ENCODE results near the gene PAX7. TPM values are rescaled to one million over a fixed set of nuclear protein-coding genes. Genes with fewer than 3 reads are reported as not detected.

Gene PAX7
- total and polyA plus RNA-seq, 2 experiments from 2014 or later = 0.03 TPM; not detected in 1

DNA sequence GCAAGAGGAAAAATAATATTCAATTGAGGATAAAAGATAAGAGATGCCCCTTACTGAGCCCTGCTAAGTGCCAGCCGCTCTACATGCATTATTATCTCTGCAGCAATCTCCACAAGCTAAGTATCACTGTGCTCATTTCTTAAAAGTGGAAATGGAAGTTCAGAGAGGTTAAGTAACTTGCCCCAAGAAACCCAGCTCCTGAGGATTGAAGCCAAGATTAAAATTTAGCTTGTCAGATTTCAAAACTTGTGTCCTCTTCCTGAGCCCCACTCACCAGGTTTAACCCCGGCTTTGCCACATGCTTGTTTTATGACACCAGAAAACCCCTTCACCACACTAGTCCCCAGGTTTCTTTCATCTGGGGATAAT lies 11.2 kb upstream of the PAX7 start:
- Histone ChIP-seq H3K27ac (ENCODE audit: low read depth) (no peak overlapping the region), H3K9me2 (ENCODE audit: insufficient read depth) (no peaks in the 10 kb centered on the region), H3K27me3 (ENCODE audit: insufficient read depth) (peaks cover 28% of the 10 kb centered on the region), H4K20me1 (replicated peaks; ENCODE audit: insufficient read depth) (no peaks in the 10 kb centered on the region), H3K4me1 (ENCODE audit: insufficient read depth) (no peaks in the 10 kb centered on the region), H3K4me2 (no peak overlapping the region), H3K36me3 (ENCODE audit: insufficient read depth) (no peaks in the 10 kb centered on the region), H3K79me2 (replicated peaks; ENCODE audit: insufficient read depth) (no peaks in the 10 kb centered on the region), H3K4me3 (no peak overlapping the region), H2AFZ (no peak overlapping the region), H3F3A (replicated peaks; ENCODE audit: low read depth) (no peaks in the 10 kb centered on the region)
- Mint-ChIP-seq H3K27me3 (ENCODE audit: insufficient read depth, low read depth, poor library complexity) (peaks cover 11% of the 10 kb centered on the region), H3K36me3 (ENCODE audit: low read depth) (no peaks in the 10 kb centered on the region), H3K27ac (no peak overlapping the region), H3K4me3 (no peak overlapping the region), H3K4me1 (no peaks in the 10 kb centered on the region), H3K9me3 (no peaks in the 10 kb centered on the region)
- TF ChIP-seq, protein P1, sequence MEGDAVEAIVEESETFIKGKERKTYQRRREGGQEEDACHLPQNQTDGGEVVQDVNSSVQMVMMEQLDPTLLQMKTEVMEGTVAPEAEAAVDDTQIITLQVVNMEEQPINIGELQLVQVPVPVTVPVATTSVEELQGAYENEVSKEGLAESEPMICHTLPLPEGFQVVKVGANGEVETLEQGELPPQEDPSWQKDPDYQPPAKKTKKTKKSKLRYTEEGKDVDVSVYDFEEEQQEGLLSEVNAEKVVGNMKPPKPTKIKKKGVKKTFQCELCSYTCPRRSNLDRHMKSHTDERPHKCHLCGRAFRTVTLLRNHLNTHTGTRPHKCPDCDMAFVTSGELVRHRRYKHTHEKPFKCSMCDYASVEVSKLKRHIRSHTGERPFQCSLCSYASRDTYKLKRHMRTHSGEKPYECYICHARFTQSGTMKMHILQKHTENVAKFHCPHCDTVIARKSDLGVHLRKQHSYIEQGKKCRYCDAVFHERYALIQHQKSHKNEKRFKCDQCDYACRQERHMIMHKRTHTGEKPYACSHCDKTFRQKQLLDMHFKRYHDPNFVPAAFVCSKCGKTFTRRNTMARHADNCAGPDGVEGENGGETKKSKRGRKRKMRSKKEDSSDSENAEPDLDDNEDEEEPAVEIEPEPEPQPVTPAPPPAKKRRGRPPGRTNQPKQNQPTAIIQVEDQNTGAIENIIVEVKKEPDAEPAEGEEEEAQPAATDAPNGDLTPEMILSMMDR (conservative IDR thresholded peaks at IDR 0.05; ENCODE audit: low read depth in 2 of 2) = no peak
- TF ChIP-seq, protein P2, sequence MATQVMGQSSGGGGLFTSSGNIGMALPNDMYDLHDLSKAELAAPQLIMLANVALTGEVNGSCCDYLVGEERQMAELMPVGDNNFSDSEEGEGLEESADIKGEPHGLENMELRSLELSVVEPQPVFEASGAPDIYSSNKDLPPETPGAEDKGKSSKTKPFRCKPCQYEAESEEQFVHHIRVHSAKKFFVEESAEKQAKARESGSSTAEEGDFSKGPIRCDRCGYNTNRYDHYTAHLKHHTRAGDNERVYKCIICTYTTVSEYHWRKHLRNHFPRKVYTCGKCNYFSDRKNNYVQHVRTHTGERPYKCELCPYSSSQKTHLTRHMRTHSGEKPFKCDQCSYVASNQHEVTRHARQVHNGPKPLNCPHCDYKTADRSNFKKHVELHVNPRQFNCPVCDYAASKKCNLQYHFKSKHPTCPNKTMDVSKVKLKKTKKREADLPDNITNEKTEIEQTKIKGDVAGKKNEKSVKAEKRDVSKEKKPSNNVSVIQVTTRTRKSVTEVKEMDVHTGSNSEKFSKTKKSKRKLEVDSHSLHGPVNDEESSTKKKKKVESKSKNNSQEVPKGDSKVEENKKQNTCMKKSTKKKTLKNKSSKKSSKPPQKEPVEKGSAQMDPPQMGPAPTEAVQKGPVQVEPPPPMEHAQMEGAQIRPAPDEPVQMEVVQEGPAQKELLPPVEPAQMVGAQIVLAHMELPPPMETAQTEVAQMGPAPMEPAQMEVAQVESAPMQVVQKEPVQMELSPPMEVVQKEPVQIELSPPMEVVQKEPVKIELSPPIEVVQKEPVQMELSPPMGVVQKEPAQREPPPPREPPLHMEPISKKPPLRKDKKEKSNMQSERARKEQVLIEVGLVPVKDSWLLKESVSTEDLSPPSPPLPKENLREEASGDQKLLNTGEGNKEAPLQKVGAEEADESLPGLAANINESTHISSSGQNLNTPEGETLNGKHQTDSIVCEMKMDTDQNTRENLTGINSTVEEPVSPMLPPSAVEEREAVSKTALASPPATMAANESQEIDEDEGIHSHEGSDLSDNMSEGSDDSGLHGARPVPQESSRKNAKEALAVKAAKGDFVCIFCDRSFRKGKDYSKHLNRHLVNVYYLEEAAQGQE (IDR thresholded peaks at IDR 0.05; ENCODE audit: unreplicated experiment) = no peak
- TF ChIP-seq, protein P3, sequence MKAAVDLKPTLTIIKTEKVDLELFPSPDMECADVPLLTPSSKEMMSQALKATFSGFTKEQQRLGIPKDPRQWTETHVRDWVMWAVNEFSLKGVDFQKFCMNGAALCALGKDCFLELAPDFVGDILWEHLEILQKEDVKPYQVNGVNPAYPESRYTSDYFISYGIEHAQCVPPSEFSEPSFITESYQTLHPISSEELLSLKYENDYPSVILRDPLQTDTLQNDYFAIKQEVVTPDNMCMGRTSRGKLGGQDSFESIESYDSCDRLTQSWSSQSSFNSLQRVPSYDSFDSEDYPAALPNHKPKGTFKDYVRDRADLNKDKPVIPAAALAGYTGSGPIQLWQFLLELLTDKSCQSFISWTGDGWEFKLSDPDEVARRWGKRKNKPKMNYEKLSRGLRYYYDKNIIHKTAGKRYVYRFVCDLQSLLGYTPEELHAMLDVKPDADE (IDR thresholded peaks at IDR 0.05) = no peak
- TF ChIP-seq EZH2 (IDR thresholded peaks at IDR 0.05; ENCODE audit: low read depth, unreplicated experiment) = no peak
- TF ChIP-seq NANOG (IDR thresholded peaks at IDR 0.05; ENCODE audit: borderline replicate concordance) = no peak
- TF ChIP-seq EZH2phosphoT487 (IDR thresholded peaks at IDR 0.05; ENCODE audit: unreplicated experiment) = no peak
- TF ChIP-seq, protein P4, sequence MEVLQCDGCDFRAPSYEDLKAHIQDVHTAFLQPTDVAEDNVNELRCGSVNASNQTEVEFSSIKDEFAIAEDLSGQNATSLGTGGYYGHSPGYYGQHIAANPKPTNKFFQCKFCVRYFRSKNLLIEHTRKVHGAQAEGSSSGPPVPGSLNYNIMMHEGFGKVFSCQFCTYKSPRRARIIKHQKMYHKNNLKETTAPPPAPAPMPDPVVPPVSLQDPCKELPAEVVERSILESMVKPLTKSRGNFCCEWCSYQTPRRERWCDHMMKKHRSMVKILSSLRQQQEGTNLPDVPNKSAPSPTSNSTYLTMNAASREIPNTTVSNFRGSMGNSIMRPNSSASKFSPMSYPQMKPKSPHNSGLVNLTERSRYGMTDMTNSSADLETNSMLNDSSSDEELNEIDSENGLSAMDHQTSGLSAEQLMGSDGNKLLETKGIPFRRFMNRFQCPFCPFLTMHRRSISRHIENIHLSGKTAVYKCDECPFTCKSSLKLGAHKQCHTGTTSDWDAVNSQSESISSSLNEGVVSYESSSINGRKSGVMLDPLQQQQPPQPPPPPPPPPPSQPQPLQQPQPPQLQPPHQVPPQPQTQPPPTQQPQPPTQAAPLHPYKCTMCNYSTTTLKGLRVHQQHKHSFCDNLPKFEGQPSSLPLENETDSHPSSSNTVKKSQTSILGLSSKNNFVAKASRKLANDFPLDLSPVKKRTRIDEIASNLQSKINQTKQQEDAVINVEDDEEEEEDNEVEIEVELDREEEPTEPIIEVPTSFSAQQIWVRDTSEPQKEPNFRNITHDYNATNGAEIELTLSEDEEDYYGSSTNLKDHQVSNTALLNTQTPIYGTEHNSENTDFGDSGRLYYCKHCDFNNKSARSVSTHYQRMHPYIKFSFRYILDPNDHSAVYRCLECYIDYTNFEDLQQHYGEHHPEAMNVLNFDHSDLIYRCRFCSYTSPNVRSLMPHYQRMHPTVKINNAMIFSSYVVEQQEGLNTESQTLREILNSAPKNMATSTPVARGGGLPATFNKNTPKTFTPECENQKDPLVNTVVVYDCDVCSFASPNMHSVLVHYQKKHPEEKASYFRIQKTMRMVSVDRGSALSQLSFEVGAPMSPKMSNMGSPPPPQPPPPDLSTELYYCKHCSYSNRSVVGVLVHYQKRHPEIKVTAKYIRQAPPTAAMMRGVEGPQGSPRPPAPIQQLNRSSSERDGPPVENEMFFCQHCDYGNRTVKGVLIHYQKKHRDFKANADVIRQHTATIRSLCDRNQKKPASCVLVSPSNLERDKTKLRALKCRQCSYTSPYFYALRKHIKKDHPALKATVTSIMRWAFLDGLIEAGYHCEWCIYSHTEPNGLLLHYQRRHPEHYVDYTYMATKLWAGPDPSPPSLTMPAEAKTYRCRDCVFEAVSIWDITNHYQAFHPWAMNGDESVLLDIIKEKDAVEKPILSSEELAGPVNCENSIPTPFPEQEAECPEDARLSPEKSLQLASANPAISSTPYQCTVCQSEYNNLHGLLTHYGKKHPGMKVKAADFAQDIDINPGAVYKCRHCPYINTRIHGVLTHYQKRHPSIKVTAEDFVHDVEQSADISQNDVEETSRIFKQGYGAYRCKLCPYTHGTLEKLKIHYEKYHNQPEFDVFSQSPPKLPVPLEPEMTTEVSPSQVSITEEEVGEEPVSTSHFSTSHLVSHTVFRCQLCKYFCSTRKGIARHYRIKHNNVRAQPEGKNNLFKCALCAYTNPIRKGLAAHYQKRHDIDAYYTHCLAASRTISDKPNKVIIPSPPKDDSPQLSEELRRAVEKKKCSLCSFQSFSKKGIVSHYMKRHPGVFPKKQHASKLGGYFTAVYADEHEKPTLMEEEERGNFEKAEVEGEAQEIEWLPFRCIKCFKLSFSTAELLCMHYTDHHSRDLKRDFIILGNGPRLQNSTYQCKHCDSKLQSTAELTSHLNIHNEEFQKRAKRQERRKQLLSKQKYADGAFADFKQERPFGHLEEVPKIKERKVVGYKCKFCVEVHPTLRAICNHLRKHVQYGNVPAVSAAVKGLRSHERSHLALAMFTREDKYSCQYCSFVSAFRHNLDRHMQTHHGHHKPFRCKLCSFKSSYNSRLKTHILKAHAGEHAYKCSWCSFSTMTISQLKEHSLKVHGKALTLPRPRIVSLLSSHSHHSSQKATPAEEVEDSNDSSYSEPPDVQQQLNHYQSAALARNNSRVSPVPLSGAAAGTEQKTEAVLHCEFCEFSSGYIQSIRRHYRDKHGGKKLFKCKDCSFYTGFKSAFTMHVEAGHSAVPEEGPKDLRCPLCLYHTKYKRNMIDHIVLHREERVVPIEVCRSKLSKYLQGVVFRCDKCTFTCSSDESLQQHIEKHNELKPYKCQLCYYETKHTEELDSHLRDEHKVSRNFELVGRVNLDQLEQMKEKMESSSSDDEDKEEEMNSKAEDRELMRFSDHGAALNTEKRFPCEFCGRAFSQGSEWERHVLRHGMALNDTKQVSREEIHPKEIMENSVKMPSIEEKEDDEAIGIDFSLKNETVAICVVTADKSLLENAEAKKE (CRISPR knock-in tag; IDR thresholded peaks at IDR 0.05) = no peak
- no peak for TF ChIP-seq STAT1 (IDR thresholded peaks at IDR 0.05; ENCODE audit: unreplicated experiment)
- ATAC-seq (no peak), DNase-seq (ENCODE audit: low spot score) (no peak)
